ENCODE measurements around the gene KCNJ1.

- TF ChIP-seq, protein P1, sequence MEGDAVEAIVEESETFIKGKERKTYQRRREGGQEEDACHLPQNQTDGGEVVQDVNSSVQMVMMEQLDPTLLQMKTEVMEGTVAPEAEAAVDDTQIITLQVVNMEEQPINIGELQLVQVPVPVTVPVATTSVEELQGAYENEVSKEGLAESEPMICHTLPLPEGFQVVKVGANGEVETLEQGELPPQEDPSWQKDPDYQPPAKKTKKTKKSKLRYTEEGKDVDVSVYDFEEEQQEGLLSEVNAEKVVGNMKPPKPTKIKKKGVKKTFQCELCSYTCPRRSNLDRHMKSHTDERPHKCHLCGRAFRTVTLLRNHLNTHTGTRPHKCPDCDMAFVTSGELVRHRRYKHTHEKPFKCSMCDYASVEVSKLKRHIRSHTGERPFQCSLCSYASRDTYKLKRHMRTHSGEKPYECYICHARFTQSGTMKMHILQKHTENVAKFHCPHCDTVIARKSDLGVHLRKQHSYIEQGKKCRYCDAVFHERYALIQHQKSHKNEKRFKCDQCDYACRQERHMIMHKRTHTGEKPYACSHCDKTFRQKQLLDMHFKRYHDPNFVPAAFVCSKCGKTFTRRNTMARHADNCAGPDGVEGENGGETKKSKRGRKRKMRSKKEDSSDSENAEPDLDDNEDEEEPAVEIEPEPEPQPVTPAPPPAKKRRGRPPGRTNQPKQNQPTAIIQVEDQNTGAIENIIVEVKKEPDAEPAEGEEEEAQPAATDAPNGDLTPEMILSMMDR (conservative IDR thresholded peaks at IDR 0.05; ENCODE audit: low read depth, low read length) = no peak
- TF ChIP-seq EZH2 (IDR thresholded peaks at IDR 0.05; ENCODE audit: borderline replicate concordance, low read depth, low read length, poor library complexity, severe bottlenecking) = no peak
Measured at GRCh38 chr11:128840783-128841182, 26.3 kb downstream of the KCNJ1 start.

All from A673 (cell line).